OCI-LY7 (cell line): Measurements from ENCODE around the gene KLHL24. TPM values are rescaled to one million over a fixed set of nuclear protein-coding genes. Genes with fewer than 3 reads are reported as not detected.

Source experiments
- BruUV-seq: library from RNA; stranded (reverse); fragments of 400-500 nt; replicated peaks from 2 replicates; lab custom pipeline; 2021; lab: Mats Ljungman, UMichigan
- CTCF ChIA-PET: fragments of 300-600 bp; sonication (Branson Sonifier 250); formaldehyde crosslinking; loops from one replicate; lab custom pipeline; 2022; ENCODE audit warnings: antibody characterized with exemption; ENCODE audit not compliant: unreplicated experiment; lab: Charles Lee
- POLR2A ChIA-PET: fragments of 300-600 bp; sonication (Branson Sonifier 250); formaldehyde crosslinking; loops from one replicate; lab custom pipeline; 2022; ENCODE audit warnings: antibody characterized with exemption; lab: Charles Lee
- DNase-seq: peaks from one replicate; pipeline ENCODE4 v3.0.0-alpha.2; 2015; ENCODE audit warnings: low spot score
- H2AFZ ChIP-seq: fragments of 200-600 bp; sonication (generic), shearing (Covaris generic); 2 replicates; pipeline ENCODE4 v1.6.1; 2014; ENCODE audit warnings: mild to moderate bottlenecking, antibody characterized with exemption, low read length, moderate library complexity
- H3K27ac ChIP-seq: fragments of 200-600 bp; sonication (generic); 2 replicates; pipeline ENCODE4 v1.5.1; 2014; ENCODE audit warnings: mixed run types, low read depth, mild to moderate bottlenecking, moderate library complexity, low read length, inconsistent platforms; ENCODE audit not compliant: poor library complexity, severe bottlenecking
- H3K36me3 ChIP-seq: fragments of 200-600 bp; sonication (generic); 2 replicates; pipeline ENCODE4 v1.6.1; 2014; ENCODE audit warnings: mild to moderate bottlenecking, antibody characterized with exemption, low read length, moderate library complexity, mixed read lengths; ENCODE audit not compliant: insufficient read depth
- H3K4me1 ChIP-seq: fragments of 200-600 bp; sonication (generic); 2 replicates; pipeline ENCODE4 v1.5.1; 2014; ENCODE audit warnings: mild to moderate bottlenecking, low read length; ENCODE audit not compliant: insufficient read depth, poor library complexity, severe bottlenecking
- H3K4me2 ChIP-seq: fragments of 200-600 bp; sonication (generic); 2 replicates; pipeline ENCODE4 v1.6.1; 2014; ENCODE audit warnings: mild to moderate bottlenecking, low read length
- H3K4me3 ChIP-seq: fragments of 200-600 bp; sonication (generic); 2 replicates; pipeline ENCODE4 v1.5.1; 2014; ENCODE audit warnings: mild to moderate bottlenecking, low read depth, low read length; ENCODE audit not compliant: poor library complexity, severe bottlenecking
- H3K79me2 ChIP-seq: fragments of 200-600 bp; sonication (generic); 2 replicates; pipeline ENCODE4 v1.6.1; 2016; ENCODE audit warnings: low read depth, mild to moderate bottlenecking, low read length, moderate library complexity, mixed read lengths; ENCODE audit not compliant: insufficient read depth
- H3K9me2 ChIP-seq: fragments of 200-600 bp; sonication (generic); 2 replicates; pipeline ENCODE4 v1.6.1; 2016; ENCODE audit warnings: mild to moderate bottlenecking, low read length, mixed read lengths; ENCODE audit not compliant: insufficient read depth
- H3K9me3 ChIP-seq: fragments of 200-600 bp; sonication (generic); 2 replicates; pipeline ENCODE4 v1.6.1; 2014; ENCODE audit warnings: mild to moderate bottlenecking, mixed run types, low read length, mixed read lengths
- H4K20me1 ChIP-seq: fragments of 200-600 bp; sonication (generic); 2 replicates; pipeline ENCODE4 v1.6.1; 2014; ENCODE audit warnings: mild to moderate bottlenecking, antibody characterized with exemption, low read length, moderate library complexity, mixed read lengths; ENCODE audit not compliant: insufficient read depth
- CTCF ChIP-seq: fragments of 200-600 bp; sonication (generic); conservative IDR thresholded peaks from 2 replicates; pipeline ENCODE4 v1.5.1; 2014; ENCODE audit warnings: mild to moderate bottlenecking, antibody characterized with exemption, low read length, moderate library complexity, mixed read lengths
- EZH2phosphoT487 ChIP-seq: fragments of 200-600 bp; sonication (generic); IDR thresholded peaks from 2 replicates; pipeline ENCODE4 v1.6.1; 2018; ENCODE audit warnings: low read depth, borderline replicate concordance, mild to moderate bottlenecking, mixed run types, antibody characterized with exemption, low read length, moderate library complexity, mixed read lengths
- intact Hi-C: fragments of 100-400 bp; cut with micrococcal nuclease; formaldehyde crosslinking; loops from one replicate; pipeline ENCODE4 v1.10.0; 2022; ENCODE audit not compliant: unreplicated experiment
- total RNA-seq, 2 experiments: library from RNA; depleted of rRNA in 1 of 2; stranded (reverse); fragments of >200 nt in 1 of 2; shearing (Covaris generic) in 1 of 2; gene quantifications; 2 replicates each; pipeline ENCODE4 v1.2.3, GENCODE V29; 2014 to 2022

Gene KLHL24
- total RNA-seq, 2 experiments from 2014 or later: 34.0 to 37.8 TPM

GRCh38 chr3:183635107-183635430 lies 354 bp upstream of the KLHL24 start:
- intact Hi-C loops: loop anchor here (5.0 kb wide), 3 partner anchors 98 to 168 kb away; no protein-coding TSS in a partner anchor
- no peaks in the 10 kb centered on the region for H3K9me2 ChIP-seq
- H3K4me3 ChIP-seq: peak overlapping the region; percentile 92
- H3K4me1 ChIP-seq: peaks cover 24% of the 10 kb centered on the region
- H4K20me1 ChIP-seq: no peaks in the 10 kb centered on the region
- peak overlapping the region; percentile 78 for H3K4me2 ChIP-seq
- DNase-seq: no peak
- no peaks in the 10 kb centered on the region for H3K9me3 ChIP-seq
- CTCF ChIA-PET: no interaction called here
- peak overlapping the region; percentile 97 for H2AFZ ChIP-seq
- peak overlapping the region; percentile 80 for H3K27ac ChIP-seq
- peaks cover 28% of the 10 kb centered on the region; the same call in 1 of the 2 replicates for H3K79me2 ChIP-seq
- TSS peak; percentile 70 for BruUV-seq
- TF ChIP-seq CTCF (no peak), EZH2phosphoT487 (no peak)
- no peaks in the 10 kb centered on the region for H3K36me3 ChIP-seq
- POLR2A ChIA-PET: interaction anchor here (0.8 to 5.0 kb wide), 12 partner anchors 9 to 83 kb away, joined by 3 to 31 read pairs (median 6); partner anchors contain the start of gene YEATS2

GRCh38 chr3:183636221-183637105 lies 1.0 kb downstream of the KLHL24 start:
- intact Hi-C loops: loop anchor here (1.0 to 5.0 kb wide), 8 partner anchors 44 to 169 kb away; no protein-coding TSS in a partner anchor

More at GRCh38 chr3:183636221-183637105, 1.0 kb downstream of the KLHL24 start:
- BruUV-seq: no TSS peak
- Histone ChIP-seq H3K27ac (peak overlapping the region; percentile 80), H3K36me3 (no peaks in the 10 kb centered on the region; the same call in 1 of the 2 replicates), H4K20me1 (no peaks in the 10 kb centered on the region), H3K4me1 (peaks cover 24% of the 10 kb centered on the region), H3K4me2 (peak overlapping the region; percentile 87), H2AFZ (peak overlapping the region; percentile 49; the same call in 1 of the 2 replicates), H3K9me3 (no peaks in the 10 kb centered on the region), H3K4me3 (peak overlapping the region; percentile 92), H3K79me2 (peaks cover 39% of the 10 kb centered on the region), H3K9me2 (no peaks in the 10 kb centered on the region)
- TF ChIP-seq CTCF (no peak), EZH2phosphoT487 (no peak)
- ChIA-PET POLR2A (interaction anchor here (0.6 to 5.0 kb wide), 25 partner anchors 9 to 121 kb away, joined by 3 to 31 read pairs (median 5); partner anchors contain the start of gene YEATS2), CTCF (interaction anchor here (0.5 kb wide), 1 partner anchor 61 kb away, joined by 3 read pairs; the partner anchor contains the start of gene YEATS2)
- peak; percentile 98 for DNase-seq
